ENCODE results near the gene SAMD1. TPM values are rescaled to one million over a fixed set of nuclear protein-coding genes. Genes with fewer than 3 reads are reported as not detected.

SAMD1 gene
- total and polyA plus RNA-seq, 9 of the 15 experiments (the other 6 are each of a cell fraction or from before 2014, with no cell fraction given): 2.9 to 96.0 (median 43.5) TPM

GRCh38 chr19:14073261-14073924, 17.2 kb downstream of the SAMD1 start (continued):
- TF ChIP-seq PBX2 (CRISPR knock-in tag; IDR thresholded peaks at IDR 0.05; ENCODE audit: low read depth): no peak
- TF ChIP-seq PBX2 (tag; conservative IDR thresholded peaks at IDR 0.05; ENCODE audit: low read depth): no peak
- no peak for TF ChIP-seq ETS2 (tag; IDR thresholded peaks at IDR 0.05; ENCODE audit: borderline replicate concordance, poor library complexity, severe bottlenecking)
- TF ChIP-seq NCOA4 (IDR thresholded peaks at IDR 0.05; ENCODE audit: partially characterized antibody): no peak
- TF ChIP-seq CREM (IDR thresholded peaks at IDR 0.05; ENCODE audit: low read depth): peak; percentile 22; the same call in 1 of the 2 replicates
- peak; percentile 17 to 88 (median 75); a peak in 5 of 6 replicates for TF ChIP-seq CTCF (IDR thresholded peaks at IDR 0.05 in 2 of 3, conservative IDR thresholded peaks at IDR 0.05 in 1 of 3; ENCODE audit: insufficient read depth in 2 of 3, low read depth in 1 of 3, low read length in 3 of 3)
- no peak for TF ChIP-seq GTF2A2 (tag; IDR thresholded peaks at IDR 0.05)
- TF ChIP-seq ZMIZ1 (IDR thresholded peaks at IDR 0.05; ENCODE audit: low read depth in 2 of 2, low read length in 2 of 2): no peak
- TF ChIP-seq ZFPM2 (CRISPR knock-in tag; IDR thresholded peaks at IDR 0.05): no peak
- no peak for TF ChIP-seq ZNF655 (CRISPR knock-in tag; IDR thresholded peaks at IDR 0.05)
- TF ChIP-seq OTX1 (CRISPR knock-in tag; IDR thresholded peaks at IDR 0.05): no peak
- no peak for TF ChIP-seq TCF3 (CRISPR knock-in tag; IDR thresholded peaks at IDR 0.05)
- no peak for TF ChIP-seq SREBF2 (CRISPR knock-in tag; IDR thresholded peaks at IDR 0.05)
- TF ChIP-seq RBM15 (IDR thresholded peaks at IDR 0.05; ENCODE audit: insufficient read depth, low read length): no peak
- TF ChIP-seq ZNF184 (CRISPR knock-in tag; IDR thresholded peaks at IDR 0.05): no peak
- TF ChIP-seq FOXA1 (IDR thresholded peaks at IDR 0.05; ENCODE audit: borderline replicate concordance): no peak
